HG03432 (cell line): ENCODE measurements around the gene CYP26B1.

Experiments
- ATAC-seq: cut with Tn5 transposase; IDR thresholded peaks from one replicate; pipeline ENCODE4 v1.9.1; 2021; ENCODE audit warnings: mild to moderate bottlenecking, moderate library complexity; ENCODE audit not compliant: unreplicated experiment

The CYP26B1 gene, protein sequence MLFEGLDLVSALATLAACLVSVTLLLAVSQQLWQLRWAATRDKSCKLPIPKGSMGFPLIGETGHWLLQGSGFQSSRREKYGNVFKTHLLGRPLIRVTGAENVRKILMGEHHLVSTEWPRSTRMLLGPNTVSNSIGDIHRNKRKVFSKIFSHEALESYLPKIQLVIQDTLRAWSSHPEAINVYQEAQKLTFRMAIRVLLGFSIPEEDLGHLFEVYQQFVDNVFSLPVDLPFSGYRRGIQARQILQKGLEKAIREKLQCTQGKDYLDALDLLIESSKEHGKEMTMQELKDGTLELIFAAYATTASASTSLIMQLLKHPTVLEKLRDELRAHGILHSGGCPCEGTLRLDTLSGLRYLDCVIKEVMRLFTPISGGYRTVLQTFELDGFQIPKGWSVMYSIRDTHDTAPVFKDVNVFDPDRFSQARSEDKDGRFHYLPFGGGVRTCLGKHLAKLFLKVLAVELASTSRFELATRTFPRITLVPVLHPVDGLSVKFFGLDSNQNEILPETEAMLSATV

DNA sequence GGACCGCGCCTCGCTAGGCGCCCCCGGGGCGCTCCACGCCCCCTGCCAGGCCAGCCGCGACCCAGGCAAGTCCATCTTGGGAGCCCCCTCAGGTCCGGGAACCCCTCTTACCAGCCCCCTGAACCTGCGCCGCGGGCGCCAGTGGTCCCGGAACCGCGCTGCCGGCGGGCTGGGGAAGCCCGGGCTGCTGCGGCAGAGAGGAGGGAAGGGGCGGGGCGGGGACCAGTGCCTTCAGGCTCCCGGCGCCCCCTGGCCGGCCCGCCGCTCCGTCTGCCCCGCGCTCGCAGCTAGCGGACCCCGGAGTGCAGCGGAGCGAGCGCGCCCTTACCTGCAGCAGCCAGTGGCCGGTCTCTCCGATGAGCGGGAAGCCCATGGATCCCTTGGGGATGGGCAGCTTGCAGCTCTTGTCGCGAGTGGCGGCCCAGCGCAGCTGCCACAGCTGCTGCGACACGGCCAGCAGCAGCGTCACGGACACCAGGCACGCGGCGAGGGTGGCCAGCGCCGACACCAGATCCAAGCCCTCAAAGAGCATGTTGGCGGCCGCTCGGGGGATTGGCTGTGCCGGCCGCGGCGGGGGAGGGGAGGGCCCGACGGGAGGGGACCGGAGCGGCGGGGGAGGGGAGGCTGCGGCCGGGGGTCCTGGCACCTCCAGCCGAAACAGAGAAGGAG is at the start of gene CYP26B1:
Gene CYP26B1 (minus strand): TSS at position 560 of the 669 bp plus-strand sequence. CDS start 28 bp downstream, at position 532.
- no peak for ATAC-seq

DNA sequence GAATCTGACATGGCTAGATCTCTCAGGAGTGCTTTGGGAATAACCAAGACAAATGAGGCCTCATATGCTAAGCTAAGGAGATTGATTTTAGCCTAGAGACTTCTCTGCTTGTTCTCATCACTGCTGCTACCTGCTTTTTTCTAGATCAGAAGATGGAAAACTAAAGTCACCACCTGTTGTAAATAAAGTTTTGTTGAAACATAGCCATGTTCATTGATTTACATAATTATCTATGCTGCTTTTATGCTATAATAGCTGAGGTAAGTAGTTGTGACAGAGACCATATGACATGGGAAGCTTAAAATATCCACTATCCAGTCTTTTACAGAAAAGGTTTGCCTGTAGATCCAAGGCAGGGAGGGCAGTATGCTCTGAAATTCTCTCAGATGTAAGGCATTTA is 46.1 kb upstream of the CYP26B1 start:
- no peak for ATAC-seq

DNA sequence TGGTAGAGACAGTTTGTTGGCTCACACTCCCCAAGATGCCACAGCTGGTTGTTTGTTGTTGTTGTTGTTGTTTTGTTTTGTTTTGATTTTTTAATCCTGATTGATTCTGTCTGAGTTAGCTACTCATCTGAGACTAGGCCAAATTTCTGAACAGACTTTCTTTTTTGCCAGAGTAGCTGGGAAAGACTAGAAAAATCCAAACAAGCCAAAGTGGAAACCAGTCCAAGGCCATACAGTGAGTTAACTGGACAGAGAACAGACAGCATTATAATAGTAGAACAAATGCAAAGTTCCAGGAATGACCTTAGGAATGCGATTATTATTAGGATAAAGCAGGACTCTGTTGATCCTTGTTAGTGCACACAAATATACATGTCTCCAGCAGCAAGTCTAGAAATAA is 43.8 kb upstream of the CYP26B1 start:
- ATAC-seq: no peak

DNA sequence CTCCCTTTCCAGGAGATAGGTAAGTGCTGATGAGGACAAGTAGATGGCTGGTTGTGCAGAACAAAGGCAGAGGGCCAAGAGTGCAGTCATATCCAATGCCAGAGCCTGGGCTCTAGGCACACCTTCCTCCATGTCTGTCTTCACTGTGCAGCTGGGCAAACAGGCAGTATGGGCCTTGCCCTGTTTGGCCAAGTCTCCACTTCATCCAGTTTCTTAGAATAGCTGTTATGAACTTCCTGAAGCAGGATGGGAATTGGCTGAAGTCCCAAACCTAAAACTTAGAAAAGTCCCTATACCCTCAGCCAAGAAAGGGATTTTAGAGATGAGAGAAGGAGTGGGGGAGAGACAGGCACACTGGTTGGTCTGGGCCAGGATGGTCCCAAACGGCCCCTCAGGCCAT is 37.5 kb upstream of the CYP26B1 start:
- no peak for ATAC-seq

DNA sequence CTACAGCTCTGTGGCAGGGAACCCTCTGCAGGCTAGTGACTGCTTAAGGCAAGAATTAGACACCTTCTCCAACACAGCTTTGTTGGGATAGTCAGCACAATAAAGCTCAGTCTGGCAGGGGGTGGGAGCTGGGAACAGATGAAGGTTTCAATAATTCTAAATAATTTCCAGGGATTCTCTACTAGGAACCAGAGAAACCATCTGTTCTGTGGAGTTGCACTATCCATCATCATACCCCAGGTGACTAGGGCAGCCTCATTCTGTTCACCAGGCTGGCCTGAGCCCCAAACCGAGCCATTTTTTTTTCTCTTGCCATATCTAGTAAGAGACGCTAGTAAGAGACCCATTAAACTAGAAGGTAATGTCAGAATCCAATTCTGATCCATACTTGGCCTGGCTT is 35.8 kb upstream of the CYP26B1 start:
- ATAC-seq: no peak

DNA sequence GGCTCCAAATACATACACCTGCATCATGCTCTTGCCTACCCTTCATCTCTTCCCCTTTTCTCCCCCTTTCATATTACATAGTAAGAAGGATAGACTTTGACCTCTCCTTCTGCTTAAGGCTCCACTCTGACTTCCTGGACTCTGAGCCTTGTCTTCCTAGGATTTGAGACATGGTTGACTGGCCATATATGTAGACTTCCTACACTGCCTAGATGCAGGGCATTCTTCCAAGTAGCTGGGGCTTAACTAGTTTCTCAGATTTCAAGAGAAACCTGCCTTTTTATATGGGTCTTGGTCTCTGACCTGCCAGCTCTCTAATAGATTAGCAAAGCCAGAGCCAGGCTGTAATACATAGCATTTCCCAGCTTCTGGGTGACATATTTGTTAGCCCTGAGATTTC is 35.4 kb upstream of the CYP26B1 start:
- ATAC-seq: no peak

DNA sequence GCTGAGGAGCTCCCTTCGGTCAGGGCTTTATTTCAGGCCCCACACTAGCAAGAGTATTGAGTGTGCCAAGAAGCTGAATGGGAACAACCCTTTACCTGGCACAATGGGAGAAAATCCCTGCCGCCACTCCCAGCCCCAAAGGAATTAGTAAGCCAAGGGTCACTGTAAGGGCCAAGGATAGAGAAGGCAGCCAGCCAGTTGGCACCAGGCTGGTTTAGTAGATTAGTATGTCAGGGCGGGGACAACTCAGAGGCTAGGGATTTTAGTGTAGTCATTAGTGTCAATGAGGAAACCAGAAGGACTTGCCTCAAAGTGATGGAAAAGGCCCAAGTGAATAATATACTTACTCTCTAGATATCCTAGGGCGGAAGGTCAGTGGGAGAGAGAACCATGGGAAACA is 34.9 kb upstream of the CYP26B1 start:
- no peak for ATAC-seq

DNA sequence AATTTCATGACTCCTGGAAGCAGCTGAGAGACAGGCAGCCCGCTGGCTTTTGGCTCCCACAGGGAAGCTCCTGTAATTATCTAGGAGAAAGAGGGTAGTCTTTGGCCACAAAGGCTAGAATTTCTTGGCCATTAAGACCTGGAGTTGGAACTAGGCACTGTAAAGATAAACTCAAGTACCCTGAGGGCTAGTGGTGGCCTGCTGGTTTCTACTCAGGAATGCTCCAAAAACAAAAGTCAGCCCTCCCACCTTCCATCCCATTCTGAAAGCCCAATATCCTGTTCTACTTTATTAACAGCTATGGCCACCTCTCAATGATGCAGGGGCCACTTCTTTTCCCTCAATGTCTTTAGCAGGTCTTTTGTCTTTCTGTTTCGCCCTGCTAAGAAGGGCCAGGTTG is 34.0 kb upstream of the CYP26B1 start:
- ATAC-seq: no peak

DNA sequence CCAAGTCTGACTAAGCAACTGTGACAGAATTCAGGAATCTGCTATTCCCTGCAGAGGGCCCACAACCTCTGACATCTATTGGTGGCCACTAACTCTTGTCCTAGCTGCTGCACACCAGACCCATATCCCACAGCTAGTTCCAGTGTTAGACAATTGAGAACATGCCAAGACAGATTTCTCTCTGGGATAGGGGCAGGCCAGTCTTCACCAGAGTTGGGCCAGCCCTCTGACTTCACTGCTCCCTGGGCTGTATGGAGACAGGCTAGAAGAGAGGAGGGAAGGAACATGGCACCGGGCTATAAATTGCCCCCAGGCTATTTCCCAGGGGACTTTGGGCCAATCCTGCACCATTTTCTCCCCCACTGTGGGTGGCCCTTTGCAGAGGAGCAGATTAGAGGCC is 32.7 kb upstream of the CYP26B1 start:
- ATAC-seq: no peak

DNA sequence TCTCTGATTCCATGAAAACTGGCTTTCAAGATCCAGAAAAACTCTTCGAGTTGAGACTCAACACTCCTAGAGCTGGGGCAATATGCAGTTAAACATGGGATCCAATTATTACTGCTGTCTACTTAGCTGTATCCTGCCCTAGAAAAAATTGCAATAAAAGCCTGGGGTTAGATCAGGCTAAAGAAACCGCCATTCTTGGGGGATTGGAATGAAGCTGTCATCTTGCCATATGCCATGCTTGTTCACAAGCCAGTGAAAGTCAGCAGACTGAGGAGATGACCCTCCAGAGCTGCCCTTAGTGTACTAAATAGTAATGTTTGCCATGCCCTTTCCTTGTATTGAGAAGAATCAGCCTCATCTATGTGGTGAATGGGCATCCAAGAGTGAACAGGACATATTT is 30.9 kb upstream of the CYP26B1 start:
- no peak for ATAC-seq

DNA sequence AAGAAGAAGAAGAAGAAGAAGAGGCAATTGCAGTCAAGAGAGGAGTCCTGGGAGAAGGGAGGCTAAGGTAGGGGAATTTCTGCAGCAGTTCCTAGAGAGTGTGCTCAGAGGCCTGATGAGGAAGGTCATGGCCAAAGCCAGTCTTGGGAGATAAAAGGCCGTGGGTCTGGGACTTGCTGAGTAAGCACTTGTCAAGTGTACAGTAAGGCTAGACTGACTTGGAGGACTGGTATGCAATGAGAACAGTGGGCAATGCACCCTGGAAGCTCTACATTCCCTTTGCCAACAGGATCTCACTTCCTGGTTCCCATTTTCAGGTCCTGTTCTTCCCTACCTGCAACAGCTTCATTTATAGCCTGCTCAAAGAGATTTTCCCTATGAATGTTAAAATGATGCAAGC is 28.6 kb upstream of the CYP26B1 start:
- ATAC-seq: no peak

DNA sequence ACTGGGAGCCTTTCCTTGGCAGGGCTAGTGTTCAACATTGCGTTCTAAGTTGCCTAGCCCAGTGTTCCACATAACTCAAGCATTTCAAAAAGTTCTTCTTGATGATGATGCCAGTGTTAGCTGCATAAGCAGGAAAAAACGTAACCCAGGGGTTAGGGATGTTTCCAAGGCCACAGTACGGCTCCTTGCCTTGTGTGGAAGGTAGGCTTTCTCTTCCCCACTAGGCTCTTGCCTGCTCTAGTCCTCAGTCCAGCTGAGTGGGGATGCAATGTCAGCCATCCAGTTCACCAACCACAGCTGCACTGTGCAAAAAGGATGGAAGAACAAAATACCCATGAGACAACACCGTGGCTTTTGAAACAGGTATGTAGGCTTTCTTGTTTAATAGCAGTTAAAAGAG is 28.0 kb upstream of the CYP26B1 start:
- no peak for ATAC-seq

DNA sequence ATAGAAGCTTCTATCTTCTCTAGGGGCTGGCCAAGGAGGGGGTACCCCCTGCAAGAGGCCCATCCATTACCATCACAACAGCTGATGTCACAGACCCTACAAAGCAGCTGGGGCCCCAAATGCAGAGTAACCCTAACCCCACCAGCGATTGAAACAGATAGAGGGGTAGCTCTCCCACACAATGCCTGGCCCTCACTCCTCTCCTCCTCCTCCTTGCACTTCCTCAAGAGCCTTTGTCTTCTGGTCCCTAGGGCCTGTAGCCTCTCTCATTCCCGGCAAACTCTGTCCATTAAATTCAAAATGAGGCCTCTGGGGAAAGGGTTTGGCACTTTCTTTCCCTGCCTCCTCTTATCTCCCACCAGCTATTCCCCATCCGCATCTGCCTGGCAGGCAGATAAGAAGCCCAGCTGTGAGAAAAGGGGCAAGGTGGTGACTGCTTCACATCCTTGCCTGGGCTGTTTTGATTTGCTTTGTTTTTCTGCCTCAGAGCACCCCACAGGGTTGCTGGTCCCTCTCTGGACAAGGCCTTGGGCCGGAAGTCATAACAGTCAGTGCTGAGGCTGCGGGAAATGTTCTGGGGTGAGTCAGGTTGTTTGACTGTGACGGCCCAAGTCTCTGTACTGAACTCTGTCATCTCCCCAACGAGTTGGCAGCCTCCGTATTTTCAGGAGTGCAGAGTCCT is 26.1 kb upstream of the CYP26B1 start:
- no peak for ATAC-seq

DNA sequence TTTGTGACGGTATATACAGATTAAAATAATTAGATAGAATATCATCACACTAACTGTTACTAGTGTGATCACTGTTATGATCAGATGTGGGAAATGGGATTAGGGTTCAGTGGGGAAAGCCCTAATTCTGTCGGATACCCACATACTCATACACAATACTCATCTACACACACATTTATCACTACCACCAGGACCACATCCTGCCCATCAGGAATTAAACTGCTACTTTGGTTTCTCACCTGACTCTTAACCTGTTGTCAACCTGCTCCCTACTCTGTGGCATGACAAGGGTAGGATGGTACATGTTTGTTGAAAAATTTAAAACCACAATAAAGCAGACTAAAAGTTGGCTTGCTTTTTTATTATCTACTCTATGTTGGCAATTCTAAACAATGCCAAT is 24.8 kb upstream of the CYP26B1 start:
- ATAC-seq: no peak

DNA sequence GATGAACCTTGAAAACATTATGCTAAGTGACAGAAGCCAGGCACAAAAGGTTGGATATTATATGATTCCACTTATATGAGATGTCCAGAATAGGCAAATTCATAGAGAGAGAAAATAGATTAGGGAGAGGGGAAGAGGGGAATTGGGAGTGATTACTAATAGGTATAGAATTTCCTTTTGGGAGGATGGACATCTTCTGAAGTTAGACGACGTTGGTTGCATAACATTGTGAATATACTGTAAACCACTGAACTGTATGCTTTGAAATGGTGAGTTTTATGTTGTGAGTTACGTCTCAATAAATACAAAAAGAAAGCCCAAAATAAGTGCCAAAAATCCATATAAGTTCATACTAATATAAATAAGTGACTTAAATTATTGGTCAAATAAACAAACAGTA is 18.6 kb upstream of the CYP26B1 start:
- no peak for ATAC-seq

DNA sequence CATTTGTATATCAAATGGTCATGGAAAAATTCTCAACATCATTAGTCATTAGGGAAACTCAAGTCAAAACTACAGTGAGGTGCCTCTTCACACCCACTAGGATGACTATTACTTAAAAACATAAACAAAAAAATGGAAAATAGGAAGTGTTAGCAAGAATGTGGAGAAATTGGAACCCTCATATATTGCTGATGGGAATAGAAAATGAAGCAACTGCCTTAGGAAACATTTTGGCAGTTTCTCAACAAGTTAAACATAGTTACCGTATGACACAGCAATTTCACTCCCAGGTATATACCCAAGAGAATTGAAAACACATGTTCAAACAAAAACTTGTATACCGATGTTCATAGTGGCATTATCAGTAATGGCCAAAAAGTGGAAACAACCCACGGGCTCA is 18.1 kb upstream of the CYP26B1 start:
- no peak for ATAC-seq

DNA sequence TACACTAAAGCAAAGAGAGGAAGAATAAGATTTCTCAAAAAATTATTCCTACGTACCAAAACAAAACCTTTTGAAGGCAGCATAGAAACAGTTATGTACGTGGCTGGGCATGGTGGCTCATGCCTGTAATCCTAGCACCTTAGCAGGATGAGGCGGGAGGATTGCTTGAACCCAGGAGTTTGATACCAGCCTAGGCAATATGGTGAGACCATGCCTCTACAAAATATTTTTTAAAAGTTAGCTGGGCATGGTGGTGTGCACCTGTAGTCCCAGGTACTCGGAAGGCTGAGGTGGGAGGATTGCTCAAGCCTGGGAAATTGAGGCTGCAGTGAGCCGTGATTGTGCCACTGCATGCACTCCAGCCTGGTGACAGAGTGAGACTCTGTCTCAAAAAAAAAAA is 14.9 kb upstream of the CYP26B1 start:
- no peak for ATAC-seq

DNA sequence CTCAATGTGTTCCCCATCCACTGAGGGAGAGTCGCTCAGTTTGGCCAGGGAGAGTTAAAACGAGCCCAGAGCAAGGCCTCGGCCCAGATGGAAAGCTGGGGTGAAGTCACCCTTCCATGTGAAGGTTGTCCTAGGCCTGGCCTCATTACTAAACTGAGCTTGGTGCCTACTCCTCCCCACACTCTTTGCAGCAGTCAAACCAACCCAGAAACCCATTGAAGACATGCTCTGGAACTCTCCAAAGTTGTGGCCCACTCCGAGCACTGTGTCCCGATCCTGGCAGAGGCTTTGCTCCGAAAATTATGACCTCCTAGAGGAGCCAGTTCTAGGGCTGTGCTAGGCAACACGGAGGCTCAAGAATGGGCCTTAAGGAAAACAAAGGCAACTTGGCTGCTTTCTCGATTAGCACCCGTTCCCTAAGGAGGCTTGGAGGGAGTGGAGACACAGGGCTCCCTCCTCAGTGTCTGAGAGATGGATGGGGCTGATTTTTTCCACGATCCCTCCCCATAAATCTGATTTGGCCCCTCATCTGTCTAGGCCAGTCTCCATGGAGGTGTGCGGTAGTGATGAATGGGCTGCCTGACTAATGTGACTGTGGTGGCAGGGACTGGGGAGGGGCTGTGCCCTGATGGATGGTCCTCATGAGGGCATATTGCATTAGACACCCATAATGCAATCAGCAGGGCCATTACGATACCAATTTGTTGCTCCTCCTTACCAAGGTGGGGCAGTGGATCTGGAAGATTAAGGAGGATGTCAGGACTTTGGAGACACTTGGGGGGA is 11.7 kb upstream of the CYP26B1 start:
- no peak for ATAC-seq

DNA sequence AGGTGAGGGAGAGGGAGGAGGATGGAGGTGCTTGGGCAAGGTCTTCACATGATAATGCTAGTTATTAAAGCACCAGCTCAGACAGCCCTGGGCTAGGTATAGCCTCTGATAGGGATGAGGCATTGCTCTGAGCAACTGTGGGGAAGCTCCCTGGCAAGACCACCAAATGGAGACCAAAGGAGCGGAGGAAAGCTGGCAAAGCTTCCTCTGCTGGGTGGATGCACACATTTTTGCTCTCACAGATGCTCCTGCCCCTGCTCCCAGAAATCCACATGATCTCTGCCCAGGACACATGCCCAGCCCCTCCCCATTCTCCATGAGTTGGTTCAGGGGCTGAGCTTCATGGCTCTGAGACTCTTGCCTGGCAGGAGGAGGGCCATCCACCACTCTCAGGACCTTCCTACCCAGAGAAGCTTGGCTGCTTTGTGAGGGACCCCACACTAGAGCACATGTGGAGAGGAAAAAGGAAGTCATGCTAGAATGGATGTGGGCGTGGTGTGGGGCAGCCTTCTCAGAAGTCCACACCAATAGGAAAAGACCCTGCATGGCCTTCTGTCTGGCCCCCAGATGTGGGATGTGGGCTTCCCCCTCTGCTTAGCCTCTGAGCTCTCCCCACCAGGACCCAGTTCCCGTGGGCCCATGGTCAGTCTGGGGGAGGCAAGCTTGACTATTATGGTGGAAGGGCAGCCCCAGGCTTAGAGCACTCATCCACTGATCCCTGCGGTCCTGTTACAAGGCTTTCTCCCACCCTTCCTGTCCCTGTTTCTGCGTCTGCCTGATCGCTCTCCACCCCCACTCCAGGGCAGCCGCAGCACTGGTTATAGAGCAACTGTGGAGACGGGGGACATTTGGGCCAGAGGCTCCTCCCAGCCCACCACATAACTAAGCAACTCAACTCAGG is 10.5 kb upstream of the CYP26B1 start:
- no peak for ATAC-seq

DNA sequence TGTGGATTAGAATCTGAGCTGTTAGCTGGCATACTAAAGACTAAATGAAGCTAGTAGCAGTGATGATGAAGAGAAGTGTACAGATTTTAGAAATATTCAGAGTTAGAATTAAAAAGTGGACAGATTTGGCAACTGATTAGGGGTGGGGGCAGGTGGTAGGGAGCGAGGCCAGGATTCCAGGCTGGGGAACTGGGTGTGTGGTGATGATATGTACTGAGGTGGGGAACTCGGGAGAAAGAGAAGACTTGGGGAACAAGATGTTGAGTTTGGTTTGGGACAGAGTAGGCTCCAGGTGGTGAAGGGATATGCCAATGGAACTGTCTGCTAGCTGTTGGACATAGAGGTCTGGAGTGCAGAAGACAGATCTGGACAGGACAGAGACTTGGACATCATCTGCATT is 9.2 kb upstream of the CYP26B1 start:
- ATAC-seq: no peak
